ENCODE measurements around the gene NIPA2.

- TF ChIP-seq USF2 (IDR thresholded peaks at IDR 0.05; ENCODE audit: low read length) = no peak
- no peak for TF ChIP-seq CREB1 (IDR thresholded peaks at IDR 0.05)
- no peak for TF ChIP-seq JUN (IDR thresholded peaks at IDR 0.05; ENCODE audit: low read depth, low read length)
- TF ChIP-seq CTCF (IDR thresholded peaks at IDR 0.05; ENCODE audit: control extremely low read depth in 1 of 3, insufficient read depth in 1 of 3, low read depth in 1 of 3, low read length in 3 of 3) = no peak
- no peak for TF ChIP-seq POLR2AphosphoS5 (IDR thresholded peaks at IDR 0.05; ENCODE audit: low read depth, low read length)
- no peak for TF ChIP-seq TEAD4 (IDR thresholded peaks at IDR 0.05; ENCODE audit: low read depth, low read length)
- TF ChIP-seq NANOG (IDR thresholded peaks at IDR 0.05; ENCODE audit: insufficient read depth, low read depth, low read length, poor library complexity, severe bottlenecking) = no peak
- TF ChIP-seq SUZ12 (IDR thresholded peaks at IDR 0.05; ENCODE audit: low read length) = no peak
- no peak for TF ChIP-seq EZH2 (IDR thresholded peaks at IDR 0.05; ENCODE audit: low read depth, low read length, severe bottlenecking)
- no peak for TF ChIP-seq RAD21 (IDR thresholded peaks at IDR 0.05 in 1 of 2, conservative IDR thresholded peaks at IDR 0.05 in 1 of 2; ENCODE audit: low read depth in 2 of 2, low read length in 2 of 2)
- TF ChIP-seq EP300 (IDR thresholded peaks at IDR 0.05; ENCODE audit: borderline replicate concordance in 1 of 2, low read depth in 2 of 2, low read length in 2 of 2) = no peak
- no peak for TF ChIP-seq SP1 (IDR thresholded peaks at IDR 0.05; ENCODE audit: low read depth, low read length)
- TF ChIP-seq SP2 (IDR thresholded peaks at IDR 0.05; ENCODE audit: low read length) = no peak
- TF ChIP-seq TAF1 (IDR thresholded peaks at IDR 0.05; ENCODE audit: low read depth, low read length) = no peak
Observed at GRCh38 chr15:22871481-22872086, 33.1 kb downstream of the NIPA2 start.

Measured in H1 (cell line).